ENCODE data around the gene EFHD1.

GRCh38 chr2:232643147-232643425, 9.7 kb downstream of the EFHD1 start:
- TF ChIP-seq, protein P1, sequence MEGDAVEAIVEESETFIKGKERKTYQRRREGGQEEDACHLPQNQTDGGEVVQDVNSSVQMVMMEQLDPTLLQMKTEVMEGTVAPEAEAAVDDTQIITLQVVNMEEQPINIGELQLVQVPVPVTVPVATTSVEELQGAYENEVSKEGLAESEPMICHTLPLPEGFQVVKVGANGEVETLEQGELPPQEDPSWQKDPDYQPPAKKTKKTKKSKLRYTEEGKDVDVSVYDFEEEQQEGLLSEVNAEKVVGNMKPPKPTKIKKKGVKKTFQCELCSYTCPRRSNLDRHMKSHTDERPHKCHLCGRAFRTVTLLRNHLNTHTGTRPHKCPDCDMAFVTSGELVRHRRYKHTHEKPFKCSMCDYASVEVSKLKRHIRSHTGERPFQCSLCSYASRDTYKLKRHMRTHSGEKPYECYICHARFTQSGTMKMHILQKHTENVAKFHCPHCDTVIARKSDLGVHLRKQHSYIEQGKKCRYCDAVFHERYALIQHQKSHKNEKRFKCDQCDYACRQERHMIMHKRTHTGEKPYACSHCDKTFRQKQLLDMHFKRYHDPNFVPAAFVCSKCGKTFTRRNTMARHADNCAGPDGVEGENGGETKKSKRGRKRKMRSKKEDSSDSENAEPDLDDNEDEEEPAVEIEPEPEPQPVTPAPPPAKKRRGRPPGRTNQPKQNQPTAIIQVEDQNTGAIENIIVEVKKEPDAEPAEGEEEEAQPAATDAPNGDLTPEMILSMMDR (IDR thresholded peaks at IDR 0.05) = no peak
- TF ChIP-seq POLR2A (IDR thresholded peaks at IDR 0.05) = no peak

Measured in lower leg skin (tissue), 3 donors.